Stimulated activated CD4-positive, alpha-beta T cell treated with anti-CD3 and anti-CD28 coated beads, Interleukin-1b, Interleukin-23, amount 100 ng/mL, for 1 hour (primary cell): Measurements from ENCODE around the gene DTL.
"Not testable (repeated sequence)": the region's sequence is repeated elsewhere in the genome, so short reads cannot be mapped to it uniquely, and the experiment has no call there.

Source experiments
- DNase-seq, 2 donors: peaks; one replicate each; pipeline ENCODE4 v3.0.0-alpha.2; 2020; ENCODE audit warnings: low read depth in 2 of 2

The DTL gene, protein sequence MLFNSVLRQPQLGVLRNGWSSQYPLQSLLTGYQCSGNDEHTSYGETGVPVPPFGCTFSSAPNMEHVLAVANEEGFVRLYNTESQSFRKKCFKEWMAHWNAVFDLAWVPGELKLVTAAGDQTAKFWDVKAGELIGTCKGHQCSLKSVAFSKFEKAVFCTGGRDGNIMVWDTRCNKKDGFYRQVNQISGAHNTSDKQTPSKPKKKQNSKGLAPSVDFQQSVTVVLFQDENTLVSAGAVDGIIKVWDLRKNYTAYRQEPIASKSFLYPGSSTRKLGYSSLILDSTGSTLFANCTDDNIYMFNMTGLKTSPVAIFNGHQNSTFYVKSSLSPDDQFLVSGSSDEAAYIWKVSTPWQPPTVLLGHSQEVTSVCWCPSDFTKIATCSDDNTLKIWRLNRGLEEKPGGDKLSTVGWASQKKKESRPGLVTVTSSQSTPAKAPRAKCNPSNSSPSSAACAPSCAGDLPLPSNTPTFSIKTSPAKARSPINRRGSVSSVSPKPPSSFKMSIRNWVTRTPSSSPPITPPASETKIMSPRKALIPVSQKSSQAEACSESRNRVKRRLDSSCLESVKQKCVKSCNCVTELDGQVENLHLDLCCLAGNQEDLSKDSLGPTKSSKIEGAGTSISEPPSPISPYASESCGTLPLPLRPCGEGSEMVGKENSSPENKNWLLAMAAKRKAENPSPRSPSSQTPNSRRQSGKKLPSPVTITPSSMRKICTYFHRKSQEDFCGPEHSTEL

DNA sequence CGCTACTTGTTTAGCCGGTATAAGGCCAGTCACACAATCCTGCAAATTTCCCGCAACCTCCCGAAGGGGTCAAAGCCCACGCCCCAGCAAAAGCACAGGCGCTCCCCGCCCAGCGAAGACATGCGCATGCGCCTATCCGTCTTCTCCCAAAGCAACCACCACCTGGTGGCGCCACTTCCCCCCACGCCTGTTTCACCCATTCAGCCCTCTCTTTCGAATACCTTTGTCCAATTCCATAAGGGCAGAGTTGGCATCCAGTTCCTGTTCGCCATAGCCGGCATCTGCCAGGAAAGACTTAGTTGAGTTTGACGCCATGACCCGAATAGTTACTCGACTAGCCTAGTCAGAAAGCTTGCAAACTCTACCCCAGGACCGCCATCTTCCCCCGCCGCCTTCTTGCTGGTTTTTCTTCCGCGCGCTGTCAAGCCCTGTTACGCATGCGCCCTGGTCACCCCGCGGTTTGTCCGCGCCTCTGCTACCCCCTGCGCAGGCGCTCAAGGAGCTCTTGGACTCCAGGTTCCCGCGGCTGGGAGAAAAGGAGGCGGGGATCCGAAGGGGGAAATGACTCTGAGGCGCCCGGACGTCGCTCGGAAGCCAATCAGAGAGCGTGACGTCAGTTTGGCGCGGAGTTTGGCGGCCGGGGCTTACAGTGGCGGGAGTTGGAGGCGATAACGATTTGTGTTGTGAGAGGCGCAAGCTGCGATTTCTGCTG lies at the start of gene DTL, which contains the start of gene INTS7:
DTL (plus strand) TSS at position 626 of the 712 bp plus-strand sequence. CDS start 143 bp downstream, outside the sequence.
INTS7 (minus strand) TSS at position 435 of the 712 bp plus-strand sequence; CDS start at position 315, 120 bp downstream.
- peak; percentile 91 to 96 for DNase-seq

DNA sequence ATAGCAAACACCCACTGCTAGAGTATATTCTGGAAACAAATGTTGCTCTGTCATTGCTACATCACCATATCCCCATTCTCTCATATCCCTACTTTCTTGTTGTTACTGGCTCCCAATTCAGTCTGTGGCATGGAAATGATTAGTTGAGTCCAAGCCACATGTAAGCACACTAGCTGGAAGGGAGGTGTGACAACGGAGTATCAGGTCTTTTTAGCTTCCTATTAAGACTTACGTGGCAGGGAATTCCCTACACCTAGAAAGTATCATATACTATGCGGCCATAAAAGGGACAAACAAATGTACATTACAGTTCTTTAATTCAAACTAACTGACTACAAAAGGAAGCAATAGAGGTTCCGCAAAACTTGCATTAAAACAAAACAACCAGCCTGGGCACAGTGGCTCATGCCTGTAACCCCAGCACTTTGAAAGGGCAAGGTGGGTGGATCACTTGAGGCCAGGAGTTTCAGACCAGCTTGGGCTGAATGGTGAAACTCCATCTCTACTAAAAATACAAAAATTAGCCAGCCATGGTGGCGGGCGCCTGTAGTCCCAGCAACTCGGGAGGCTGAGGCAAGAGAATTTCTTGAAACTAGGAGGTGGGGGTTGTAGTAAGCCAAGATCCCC lies 48.8 kb upstream of the DTL start:
- no peak for DNase-seq

DNA sequence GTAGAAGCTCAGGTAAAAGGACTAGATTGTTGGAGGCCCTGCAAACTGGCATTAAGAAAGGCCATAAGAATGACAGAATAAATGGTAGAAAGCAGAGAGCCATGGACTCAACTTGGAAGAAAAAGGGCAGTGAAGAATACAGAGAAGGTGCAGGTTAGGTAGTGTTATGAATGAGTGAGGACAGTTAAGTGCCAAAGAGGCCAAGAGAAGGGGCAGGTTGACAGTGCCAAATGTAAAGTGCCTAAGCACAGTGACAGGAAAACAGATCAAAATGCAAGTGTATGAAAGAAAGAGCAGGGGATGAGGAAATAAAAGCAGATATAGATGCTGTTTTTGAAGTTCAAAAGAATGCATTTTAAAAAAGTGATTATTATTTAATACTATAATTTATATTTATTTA lies 43.9 kb upstream of the DTL start:
- DNase-seq: no peak

DNA sequence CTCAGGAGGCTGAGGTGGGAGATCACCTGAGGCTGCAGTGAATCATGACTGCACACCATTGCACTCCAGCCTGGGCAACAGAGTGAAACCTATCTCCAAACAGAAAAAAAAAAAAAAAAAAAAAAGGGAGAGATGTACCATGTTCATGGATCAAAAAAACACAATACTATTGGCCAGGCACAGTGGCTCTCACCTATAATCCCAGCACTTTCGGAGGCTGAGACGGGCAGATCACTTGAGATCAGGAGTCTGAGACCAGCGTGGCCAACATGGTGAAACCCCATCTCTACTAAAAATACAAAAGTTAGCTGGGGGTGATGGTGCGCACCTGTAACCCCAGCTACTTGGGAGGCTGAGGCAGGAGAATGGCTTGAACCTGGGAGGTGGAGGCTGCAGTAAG lies 38.1 kb upstream of the DTL start:
- DNase-seq: not testable (repeated sequence)

DNA sequence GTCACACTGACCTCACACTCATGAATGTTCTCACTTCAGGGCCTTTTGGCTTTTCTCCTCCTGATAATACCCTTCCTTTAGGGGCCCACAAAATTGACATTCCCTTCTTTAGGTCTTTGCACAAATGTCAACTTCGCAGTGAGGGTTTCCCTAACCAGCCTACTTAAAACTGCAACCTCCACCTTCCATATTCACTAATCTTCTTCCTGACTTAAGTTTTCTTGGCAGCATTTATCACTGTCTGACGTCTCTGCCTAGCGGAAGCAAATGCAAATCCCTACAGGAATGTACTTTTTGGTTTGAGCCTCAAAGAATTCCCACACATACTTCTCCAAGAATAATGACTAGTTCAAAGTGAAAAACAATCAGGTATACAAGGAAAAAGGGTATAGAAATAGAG lies 33.0 kb upstream of the DTL start:
- no peak for DNase-seq

DNA sequence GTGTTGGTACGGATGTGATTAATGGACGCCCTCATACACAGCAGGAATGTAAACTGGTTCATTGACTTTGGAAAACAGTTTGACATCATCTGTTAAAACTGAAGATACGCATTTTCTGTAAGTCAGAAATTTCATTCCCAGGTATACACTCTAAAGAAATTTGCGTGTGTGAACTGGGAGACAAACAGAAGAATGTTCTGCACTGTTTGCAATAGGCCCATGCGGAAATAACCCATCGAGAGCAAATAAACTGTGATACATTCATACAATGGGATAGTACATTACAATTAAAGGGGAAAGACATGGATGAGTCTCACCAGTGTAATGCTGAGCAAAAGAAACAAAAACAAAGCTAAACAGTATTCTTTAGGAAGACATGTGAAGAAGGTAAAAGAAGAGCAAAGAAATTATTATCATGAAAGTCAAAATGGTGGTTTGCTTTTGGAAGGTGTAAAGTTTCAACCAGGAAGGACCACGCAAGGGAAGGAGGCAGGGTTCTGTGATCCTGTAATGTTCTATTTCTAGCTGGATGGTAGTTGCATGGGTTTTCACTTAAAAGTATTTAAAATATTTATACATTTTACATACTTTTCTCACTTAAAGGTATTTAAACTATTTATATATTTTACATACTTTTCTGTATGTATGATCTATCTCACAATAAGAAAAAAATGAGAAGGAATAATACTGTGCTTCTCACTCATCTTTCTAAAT lies 30.5 kb upstream of the DTL start:
- DNase-seq: no peak

DNA sequence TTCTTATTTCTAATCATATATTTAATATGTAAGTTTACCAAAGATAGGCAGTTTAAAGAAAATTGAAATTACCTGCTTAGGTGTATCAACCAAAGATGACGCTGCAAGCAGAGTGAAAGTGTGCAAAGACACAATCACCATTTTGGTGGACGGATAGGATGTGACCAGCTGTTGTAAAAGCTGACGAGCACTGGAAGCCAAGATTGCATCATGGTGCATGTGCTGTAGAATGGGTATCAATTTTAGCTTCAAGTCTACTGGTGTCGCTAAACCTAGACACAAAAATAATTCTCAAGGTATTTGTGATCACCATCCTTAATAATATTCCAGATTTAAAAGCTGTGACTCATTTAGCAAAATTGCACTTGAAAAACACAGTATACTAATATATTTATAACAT lies 28.4 kb upstream of the DTL start:
- no peak for DNase-seq

DNA sequence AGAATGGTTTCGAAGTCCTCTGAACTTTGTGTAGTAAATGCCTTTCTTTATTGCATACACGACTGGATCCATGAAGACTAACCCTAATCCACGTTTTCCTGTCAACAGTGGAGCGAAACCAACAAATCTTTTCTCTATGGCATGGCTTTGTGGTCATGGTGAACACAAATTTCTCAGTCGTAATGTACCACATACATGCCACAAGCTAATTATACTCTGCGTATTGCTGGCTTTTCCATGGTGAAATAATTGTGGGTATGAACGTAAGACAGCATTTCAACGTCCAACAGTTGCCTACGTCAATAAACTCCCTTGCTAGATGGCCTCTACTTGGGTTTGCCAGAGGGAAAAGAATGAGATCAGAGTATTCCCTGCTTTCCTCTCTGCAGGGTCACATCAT lies 27.7 kb upstream of the DTL start:
- DNase-seq: no peak

DNA sequence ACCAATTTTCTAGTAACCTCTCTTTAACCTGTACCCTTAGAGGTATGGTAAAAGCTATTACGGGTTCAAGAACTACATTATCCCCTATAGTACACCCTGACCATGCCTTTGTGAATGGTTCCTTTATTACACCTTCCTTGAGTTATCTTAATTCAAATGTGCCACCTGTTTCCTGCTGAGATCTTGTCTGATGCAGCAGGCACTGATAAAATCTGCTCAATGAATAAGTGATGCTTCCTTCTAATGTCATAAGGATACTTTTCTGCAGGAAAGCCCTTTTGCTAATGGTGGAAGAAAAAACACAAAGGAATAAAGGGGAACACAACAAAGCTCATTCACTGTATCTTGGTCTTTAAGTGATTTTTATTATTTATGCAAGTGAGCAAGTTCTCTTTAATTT lies 26.0 kb upstream of the DTL start:
- DNase-seq: no peak

DNA sequence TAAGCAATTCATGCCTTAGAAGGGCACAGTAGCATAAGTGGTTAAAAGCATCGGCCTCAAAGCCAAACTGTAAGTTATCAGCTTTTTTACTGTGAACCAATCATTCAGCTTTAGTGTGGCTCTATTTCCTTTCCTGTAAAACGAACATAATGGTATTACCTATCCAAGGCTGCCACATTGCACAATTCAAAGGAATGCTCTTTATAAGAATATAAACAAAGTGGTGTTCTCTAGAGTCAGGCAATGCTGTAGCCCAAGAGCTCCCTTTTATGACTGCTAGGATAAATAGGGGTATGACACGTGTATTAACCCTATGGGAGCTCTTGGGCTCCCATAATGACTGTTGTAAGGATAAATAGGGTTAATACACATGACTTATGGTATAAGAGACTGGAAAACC lies 25.5 kb upstream of the DTL start:
- DNase-seq: no peak

DNA sequence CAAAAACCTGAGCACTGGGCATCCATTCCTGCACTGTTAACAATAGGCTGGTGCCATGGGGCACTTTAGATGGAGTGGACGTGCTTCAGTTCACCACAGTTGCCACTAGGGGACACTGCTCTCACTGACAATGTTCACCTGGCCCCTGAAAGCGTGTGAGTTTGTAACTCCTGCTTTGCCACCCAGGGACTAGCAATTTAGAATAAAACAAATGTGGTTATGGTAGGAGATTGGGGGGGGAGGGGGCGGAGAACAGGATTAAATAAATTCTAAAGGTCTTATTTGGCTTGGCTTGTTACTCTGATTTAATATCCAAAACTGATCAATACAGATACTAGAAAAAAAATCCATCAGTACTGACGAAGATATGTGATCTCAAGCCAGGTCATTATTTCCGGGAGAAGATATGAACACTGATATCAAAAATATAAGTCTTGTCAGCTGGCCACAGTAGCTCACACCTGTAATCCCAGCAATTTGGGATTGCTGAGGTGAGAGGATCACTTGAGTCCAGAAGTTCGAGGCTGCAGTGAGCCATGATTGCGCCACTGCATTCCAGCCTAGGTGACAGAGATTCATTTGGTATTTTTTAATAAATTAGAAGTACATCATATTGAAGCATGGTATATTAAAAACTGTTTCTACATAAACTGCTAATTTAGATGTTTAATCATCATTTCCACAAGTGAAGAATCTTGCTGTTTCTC lies 23.4 kb upstream of the DTL start:
- peak; percentile 10 to 33 for DNase-seq

DNA sequence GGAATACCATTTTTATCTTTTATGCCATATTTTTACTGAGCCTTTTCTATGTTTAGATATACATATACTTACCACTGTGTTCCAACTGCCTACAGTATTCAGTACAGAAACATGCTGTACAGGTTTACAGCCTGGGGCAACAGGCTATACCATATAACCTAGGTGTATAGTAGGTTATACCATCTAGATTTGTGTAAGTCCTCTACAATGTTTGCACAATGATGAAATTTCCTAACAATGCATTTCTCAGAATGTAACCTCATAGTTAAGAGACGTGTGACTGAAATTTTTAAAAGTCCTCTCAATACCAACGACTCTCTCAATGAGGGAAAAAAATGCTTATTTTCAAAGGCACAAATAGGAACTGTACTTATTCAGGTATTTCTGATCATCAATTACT lies 21.9 kb upstream of the DTL start:
- DNase-seq: no peak

DNA sequence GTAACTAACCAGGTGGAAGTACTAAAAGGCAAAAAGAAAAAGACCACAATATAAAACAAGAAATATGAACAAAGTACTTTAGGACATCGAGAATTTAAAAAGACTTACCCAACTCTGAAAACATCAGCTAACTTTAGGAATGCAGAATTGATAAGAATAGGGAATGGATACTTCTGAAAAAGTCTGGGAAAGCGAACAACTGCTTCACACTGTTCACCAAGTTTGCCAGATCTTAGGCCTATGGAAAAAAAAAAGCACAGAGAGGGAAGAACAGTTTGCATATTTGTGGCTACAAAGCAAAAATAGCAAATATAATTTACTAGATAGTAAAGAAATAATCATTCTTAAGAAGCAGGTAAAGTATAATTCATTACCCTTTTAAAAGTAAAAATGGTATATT lies 14.6 kb upstream of the DTL start:
- DNase-seq: no peak

DNA sequence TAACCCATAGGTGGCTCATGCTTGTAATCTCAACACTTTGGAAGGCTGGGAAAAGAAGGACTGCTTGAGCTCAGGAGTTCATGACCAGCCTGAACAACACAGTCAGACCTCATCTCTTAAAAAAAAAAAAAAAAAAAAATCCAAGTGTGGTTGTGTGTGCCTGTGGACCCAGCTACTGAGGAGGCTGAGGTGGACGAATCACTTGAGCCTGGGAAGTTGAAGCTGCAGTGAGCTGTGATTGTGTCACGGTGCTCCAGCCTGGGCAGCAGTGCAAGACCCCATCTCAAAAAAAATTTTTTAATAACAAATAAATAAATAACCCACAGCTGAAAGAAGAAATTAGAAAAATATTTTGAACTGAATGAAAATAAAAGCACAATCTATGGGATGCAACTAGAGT lies 14.0 kb upstream of the DTL start:
- no peak for DNase-seq

DNA sequence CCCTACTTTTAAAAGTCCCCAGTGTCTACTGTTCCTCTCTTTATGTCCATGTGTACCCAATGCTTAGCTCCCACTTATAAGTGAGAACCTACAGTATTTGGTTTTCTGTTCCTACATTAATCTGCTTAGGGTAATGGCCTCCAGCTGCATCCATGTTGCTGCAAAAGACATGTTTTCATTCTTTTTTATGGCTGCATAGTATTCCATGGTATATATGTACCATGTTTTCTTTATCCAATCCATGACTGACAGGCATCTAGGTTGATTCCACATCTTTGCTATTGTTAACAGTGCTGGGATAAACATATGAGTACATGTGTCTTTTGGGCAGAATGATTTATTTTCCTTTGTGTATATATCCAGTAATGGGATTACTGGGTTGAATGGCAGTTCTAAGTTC lies 12.6 kb upstream of the DTL start:
- DNase-seq: not testable (repeated sequence)

DNA sequence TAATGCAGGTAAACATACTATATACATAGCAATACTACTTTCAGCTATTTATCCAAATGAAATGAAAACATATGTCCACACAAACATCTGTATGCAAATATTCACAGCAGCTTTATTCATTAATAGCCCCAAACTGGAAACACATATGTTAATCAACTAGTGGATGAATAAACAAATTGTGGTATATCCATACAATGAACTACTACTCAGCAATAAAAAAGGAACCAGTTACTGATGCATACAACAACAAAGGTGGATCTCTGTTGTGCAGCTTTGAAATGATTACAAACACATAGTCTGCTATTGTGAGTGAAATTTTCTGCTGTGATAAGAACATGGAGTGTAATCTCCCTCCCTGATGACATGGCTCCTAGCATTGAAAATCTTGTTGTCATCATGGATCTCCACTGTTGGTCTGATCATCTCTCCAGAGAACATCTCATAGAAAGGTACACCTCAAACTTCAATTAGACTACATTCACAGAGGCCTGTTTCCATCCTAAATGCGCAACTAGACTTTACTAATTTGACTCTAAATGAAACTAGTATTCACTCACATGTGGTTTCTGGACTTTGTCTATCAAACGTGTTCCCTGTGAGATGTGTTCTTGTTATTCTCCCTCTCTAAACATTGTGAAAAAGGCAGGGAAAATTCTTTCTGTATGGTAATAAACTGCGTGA lies 10.9 kb upstream of the DTL start:
- no peak for DNase-seq

DNA sequence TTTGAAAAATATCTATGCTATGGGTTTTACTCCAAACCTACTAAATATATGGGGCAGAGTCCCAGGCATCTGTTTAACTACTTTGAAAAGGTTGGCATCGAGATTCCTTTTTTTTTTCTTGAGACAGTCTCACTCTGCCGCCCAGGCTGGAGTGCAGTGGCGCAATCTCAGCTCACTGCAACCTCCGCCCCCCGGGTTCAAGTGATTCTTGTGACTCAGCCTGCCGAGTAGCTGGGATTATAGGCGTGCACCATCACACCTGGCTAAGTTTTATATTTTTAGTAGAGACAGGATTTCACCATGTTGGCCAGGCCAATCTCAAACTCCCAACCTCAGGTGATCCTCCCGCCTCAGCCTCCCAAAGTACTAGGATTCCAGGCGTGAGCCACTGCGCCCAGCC lies 7.8 kb upstream of the DTL start:
- not testable (repeated sequence) for DNase-seq

DNA sequence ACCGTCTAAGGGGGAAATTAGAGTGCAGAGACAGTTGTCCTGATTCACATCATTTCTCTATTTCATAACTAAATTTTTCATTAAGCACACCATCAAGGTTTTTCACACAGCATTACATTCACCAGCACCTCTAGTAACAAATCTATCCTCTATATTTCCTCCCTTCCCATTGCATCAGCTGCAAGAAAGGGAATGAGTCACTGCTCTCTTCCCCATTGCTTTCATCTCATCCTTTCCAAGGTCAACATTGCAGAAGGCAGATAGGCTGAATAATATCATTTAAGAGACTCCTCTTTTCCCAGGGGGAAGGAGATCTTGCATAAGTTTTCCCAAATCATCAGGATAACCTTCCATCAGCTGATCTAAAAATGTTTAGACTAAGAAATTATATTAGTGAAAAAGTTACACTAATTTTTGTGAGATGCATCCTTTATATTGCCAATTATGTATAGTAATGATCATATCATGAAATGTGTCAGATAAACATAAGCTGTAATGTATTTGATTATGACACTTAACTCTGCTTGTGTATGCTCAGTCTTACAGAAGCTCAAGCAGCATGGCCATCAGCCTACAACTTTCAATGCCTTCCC lies 4.5 kb upstream of the DTL start:
- no peak for DNase-seq

DNA sequence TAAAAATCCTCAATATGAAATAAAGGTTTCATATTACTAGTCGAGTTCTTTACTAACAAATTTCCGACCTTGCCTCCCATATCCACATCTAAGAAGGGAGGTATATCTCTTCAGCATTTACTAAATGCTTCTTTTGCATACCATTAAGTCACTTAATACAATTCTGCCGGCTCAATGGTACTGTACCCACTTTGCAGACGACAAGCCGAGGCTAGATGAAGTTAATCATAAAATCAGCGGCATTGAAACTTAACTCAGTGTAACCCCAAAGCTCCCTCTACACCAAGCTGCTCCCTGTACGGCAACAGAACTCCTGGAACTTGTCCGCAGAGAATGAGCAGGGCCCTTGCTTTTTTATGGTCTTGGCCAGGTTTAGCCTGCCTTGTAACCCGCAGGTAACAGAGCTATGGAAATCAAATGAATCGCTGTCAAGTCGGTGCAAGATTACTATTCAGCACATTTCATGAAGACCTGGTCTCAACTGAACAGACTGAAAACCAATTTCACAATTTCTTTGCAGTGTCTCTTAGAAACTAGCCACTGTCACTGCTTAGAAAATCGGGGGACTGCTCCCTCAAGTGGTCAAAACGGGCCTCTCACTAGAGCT lies 929 bp upstream of the DTL start:
- no peak for DNase-seq
